Measurements from ENCODE around the gene CEACAM4. TPM values are rescaled to one million over a fixed set of nuclear protein-coding genes. Genes with fewer than 3 reads are reported as not detected.

Gene CEACAM4
- total RNA-seq, 2 experiments from 2014 or later = not detected

DNA sequence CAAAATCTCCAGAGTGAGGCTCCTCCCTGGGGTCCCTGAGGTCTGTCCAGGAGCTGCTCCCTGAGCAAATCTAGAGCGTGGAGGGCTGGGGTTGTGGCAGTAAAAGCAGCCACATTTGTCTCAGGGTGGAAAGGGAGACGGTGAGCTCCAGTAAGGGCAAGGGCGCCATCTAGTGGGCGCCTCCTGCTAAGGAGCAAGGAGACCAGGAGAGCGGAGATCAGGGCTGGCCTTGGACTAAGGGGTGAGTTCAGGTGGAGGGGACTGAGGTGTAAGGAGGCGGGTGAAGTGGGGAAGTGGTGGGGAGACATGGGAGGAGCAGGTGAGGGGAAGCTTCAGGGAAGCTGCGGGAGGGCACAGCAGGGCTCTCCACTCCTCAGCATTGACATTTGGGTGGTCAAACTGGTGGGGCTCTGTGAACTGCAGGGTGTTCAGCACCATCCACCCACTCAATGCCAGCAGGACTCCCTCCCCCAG, 56.2 kb downstream of the CEACAM4 start:
- peak; percentile 96 for ATAC-seq
- intact Hi-C loops (cut with micrococcal nuclease) = loop anchor here (5.0 kb wide), 1 partner anchor 123 kb away; no protein-coding TSS in a partner anchor
- no peaks in the 10 kb centered on the region for H3K36me3 Mint-ChIP-seq (ENCODE audit: low read depth)
- H3K4me1 Mint-ChIP-seq (ENCODE audit: low read depth) = peaks cover 18% of the 10 kb centered on the region
- H3K27me3 Mint-ChIP-seq = peaks cover 9% of the 10 kb centered on the region
- POLR2A ChIA-PET = interaction anchor here (0.6 to 1.3 kb wide), 2 partner anchors 19 to 739 kb away, joined by 3 to 4 read pairs; no protein-coding TSS in a partner anchor
- no peak overlapping the region for H3K27ac Mint-ChIP-seq
- CTCF ChIA-PET = interaction anchor here (0.6 to 13.7 kb wide), 25 partner anchors 11 to 266 kb away, joined by 3 to 272 read pairs (median 5); no protein-coding TSS in a partner anchor
- no peaks in the 10 kb centered on the region for H3K9me3 Mint-ChIP-seq
- DNase-seq = peak; percentile 92
- peak; percentile 95 for TF ChIP-seq CTCF (IDR thresholded peaks at IDR 0.05)
- H3K4me3 Mint-ChIP-seq = no peak overlapping the region

DNA sequence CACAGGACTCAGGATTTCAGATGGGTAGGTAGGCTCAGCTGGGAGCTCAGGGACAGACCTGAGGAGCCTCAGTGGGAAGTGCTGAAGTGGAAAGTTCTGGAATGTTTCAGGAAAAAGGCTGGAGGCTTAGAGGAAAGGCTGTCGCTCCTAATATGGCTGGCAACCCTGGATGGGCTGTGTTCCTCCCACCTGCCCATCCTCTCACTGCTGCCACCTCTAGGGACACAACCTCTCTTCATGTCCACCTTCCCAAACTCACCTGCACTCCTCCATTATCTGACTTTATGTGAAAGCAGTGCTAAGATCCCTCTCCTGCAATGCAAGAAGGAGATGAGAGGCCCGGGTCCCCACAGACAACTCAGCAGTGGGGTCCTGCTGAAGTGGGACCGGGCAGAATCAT, 56.7 kb downstream of the CEACAM4 start:
- ChIA-PET POLR2A (interaction anchor here (1.3 kb wide), 1 partner anchor 18 kb away, joined by 4 read pairs; no protein-coding TSS in a partner anchor), CTCF (interaction anchor here (0.6 to 13.7 kb wide), 25 partner anchors 11 to 267 kb away, joined by 3 to 272 read pairs (median 5); no protein-coding TSS in a partner anchor)
- Mint-ChIP-seq H3K27ac (no peak overlapping the region), H3K27me3 (peaks cover 11% of the 10 kb centered on the region), H3K4me1 (ENCODE audit: low read depth) (peaks cover 18% of the 10 kb centered on the region), H3K4me3 (no peak overlapping the region), H3K36me3 (ENCODE audit: low read depth) (no peaks in the 10 kb centered on the region), H3K9me3 (no peaks in the 10 kb centered on the region)
- DNase-seq (no peak), ATAC-seq (no peak)
- intact Hi-C loops (cut with micrococcal nuclease) = loop anchor here (5.0 kb wide), 1 partner anchor 123 kb away; no protein-coding TSS in a partner anchor
- TF ChIP-seq CTCF (IDR thresholded peaks at IDR 0.05) = no peak

DNA sequence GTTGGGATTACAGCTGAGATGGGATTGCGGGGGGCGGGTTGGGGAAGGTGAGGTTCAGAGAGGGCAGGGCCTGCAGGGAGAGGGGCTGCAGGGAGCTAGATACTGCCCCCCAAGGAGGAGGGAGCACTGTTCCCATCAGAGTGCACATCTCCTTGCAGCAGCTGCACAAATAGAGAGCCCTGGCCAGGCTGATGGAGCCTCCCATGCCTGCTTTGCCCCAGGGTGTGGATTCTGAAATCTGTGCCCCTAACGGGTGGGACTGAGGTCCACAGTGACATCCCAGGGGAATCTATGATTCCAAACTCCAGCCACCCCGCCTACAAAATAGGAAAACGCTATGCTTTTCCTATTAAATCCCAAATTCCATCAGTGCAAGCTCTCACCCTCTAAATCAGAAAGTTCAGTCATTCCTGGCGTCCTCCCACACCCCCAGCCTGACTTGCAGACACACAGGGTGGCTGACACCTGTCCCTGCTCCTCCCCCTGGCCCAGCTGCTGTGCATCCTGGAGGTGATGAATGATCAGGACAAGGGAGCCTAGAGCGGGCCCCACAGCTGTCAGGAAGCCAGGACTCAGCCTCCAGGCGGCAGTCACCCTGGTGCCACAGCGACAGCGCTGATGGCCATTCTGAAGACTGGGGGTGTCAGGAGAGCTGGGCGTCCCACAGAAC, 57.3 kb downstream of the CEACAM4 start:
- CTCF ChIA-PET = interaction anchor here (0.6 to 13.7 kb wide), 18 partner anchors 11 to 267 kb away, joined by 3 to 272 read pairs (median 10); no protein-coding TSS in a partner anchor
- Mint-ChIP-seq H3K27me3 (peaks cover 12% of the 10 kb centered on the region), H3K4me1 (ENCODE audit: low read depth) (peaks cover 20% of the 10 kb centered on the region), H3K27ac (no peak overlapping the region), H3K36me3 (ENCODE audit: low read depth) (no peaks in the 10 kb centered on the region), H3K9me3 (no peaks in the 10 kb centered on the region), H3K4me3 (no peak overlapping the region)
- ATAC-seq (no peak), DNase-seq (no peak)
- intact Hi-C loops (cut with micrococcal nuclease) = loop anchor here (5.0 kb wide), 1 partner anchor 122 kb away; no protein-coding TSS in a partner anchor
- no peak for TF ChIP-seq CTCF (IDR thresholded peaks at IDR 0.05)
- POLR2A ChIA-PET = interaction anchor here (1.0 to 1.3 kb wide), 3 partner anchors 18 to 37 kb away, joined by 3 to 4 read pairs (median 4); no protein-coding TSS in a partner anchor

Other genes with a start within 250 kb of the CEACAM4 start
- 10 to 100 TPM; 46.6 to 47.0 TPM for gene EXOSC5, start 229.7 kb downstream of the CEACAM4 start, total RNA-seq
- gene BCKDHA, start 229.3 kb downstream of the CEACAM4 start, total RNA-seq = 10 to 100 TPM; 32.3 to 36.9 TPM
- gene B3GNT8, start 199.7 kb downstream of the CEACAM4 start, total RNA-seq = 1 to 10 TPM in 1 of 2 experiments, under 1 TPM in 1; 0.59 to 1.1 TPM
- gene DMAC2, start 187.2 kb downstream of the CEACAM4 start, total RNA-seq = 10 to 100 TPM; 47.6 to 51.5 TPM
- not detected for gene ERICH4, start 183.9 kb downstream of the CEACAM4 start, total RNA-seq
- 10 to 100 TPM; 17.7 to 19.8 TPM for gene CEACAM21, start 50.9 kb downstream of the CEACAM4 start, total RNA-seq
- not detected for gene CEACAM7, start 61.2 kb upstream of the CEACAM4 start, total RNA-seq
- gene CEACAM5, start 81.6 kb upstream of the CEACAM4 start, total RNA-seq = not detected
- gene CEACAM6, start 128.5 kb upstream of the CEACAM4 start, total RNA-seq = not detected
- not detected for gene CEACAM3, start 169.5 kb upstream of the CEACAM4 start, total RNA-seq
- not detected for gene LYPD4, start 217.6 kb upstream of the CEACAM4 start, total RNA-seq
- gene DMRTC2, start 218.0 kb upstream of the CEACAM4 start, total RNA-seq = not detected
- 1,000 to 10,000 TPM; 3,454 to 3,479 TPM for gene RPS19, start 233.2 kb upstream of the CEACAM4 start, total RNA-seq

Measured in activated CD8-positive, alpha-beta T cell treated with anti-CD3 and anti-CD28 coated beads for 36 hours (primary cell).